HG03159 (cell line): ENCODE data around the gene IPO8.
"Not testable (repeated sequence)": the region's sequence is repeated elsewhere in the genome, so short reads cannot be mapped to it uniquely, and the experiment has no call there.

Experiments
- ATAC-seq: cut with Tn5 transposase; IDR thresholded peaks from one replicate; pipeline ENCODE4 v1.9.1; 2021; ENCODE audit warnings: mild to moderate bottlenecking, moderate library complexity; ENCODE audit not compliant: unreplicated experiment

Gene IPO8

GRCh38 chr12:30691122-30691879 is 4.4 kb downstream of the IPO8 start:
- no peak for ATAC-seq

DNA sequence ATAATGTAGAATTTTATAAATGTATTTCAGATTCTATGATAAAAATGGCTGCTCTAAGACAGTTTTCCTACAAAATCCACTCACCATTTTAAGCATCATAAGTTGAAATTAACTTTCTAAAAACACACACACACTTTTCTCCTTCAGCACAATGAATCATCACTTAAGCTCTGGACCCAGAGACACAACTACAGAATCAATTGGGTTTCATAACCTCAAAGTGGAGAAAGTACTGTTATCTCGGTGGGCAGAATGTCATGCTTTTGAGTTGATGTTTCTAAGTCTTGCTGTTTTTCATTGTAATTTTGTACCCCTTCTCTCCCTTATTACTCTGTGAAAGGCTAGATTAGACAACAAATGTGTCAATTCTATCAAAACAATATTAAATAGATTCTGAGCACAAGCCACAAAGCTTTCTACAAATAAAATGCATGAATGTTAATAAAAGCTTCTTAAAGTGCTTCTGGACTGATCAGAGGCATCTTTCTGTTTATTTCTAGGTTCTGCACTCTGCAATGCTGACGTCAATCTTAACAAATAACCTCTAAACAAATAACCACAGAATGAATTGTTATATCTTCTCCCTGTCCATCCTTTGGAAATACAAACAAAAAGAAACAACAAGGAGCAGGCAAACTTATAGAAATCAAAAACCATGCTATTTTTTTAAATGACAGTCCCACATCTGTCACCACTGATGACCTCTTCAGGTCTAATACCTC is 8.2 kb downstream of the IPO8 start:
- no peak for ATAC-seq

- ATAC-seq = no peak
Measured at GRCh38 chr12:30679241-30679640, 16.4 kb downstream of the IPO8 start.

DNA sequence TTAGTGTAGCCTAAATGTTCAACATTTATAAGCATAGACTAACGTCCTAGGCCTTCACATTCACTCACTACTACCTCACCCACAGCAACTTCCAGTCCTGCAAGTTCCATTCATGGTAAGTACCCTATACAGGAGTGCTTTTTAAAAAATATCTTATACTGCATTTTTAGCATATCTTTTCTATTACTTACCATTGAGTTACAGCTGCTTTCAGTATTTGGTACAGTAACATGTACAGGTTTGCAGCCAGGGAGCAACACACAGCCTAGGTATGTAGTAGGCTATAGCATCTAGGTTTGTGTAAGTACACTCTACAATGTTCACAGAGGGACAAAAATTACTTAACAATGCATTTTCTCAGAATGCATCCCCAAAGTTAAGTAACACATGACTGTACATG is 17.4 kb downstream of the IPO8 start:
- no peak for ATAC-seq

- ATAC-seq = no peak
Measured at GRCh38 chr12:30661210-30661609, 34.5 kb downstream of the IPO8 start.

- ATAC-seq = no peak
Measured at GRCh38 chr12:30652034-30652696, 43.5 kb downstream of the IPO8 start.

DNA sequence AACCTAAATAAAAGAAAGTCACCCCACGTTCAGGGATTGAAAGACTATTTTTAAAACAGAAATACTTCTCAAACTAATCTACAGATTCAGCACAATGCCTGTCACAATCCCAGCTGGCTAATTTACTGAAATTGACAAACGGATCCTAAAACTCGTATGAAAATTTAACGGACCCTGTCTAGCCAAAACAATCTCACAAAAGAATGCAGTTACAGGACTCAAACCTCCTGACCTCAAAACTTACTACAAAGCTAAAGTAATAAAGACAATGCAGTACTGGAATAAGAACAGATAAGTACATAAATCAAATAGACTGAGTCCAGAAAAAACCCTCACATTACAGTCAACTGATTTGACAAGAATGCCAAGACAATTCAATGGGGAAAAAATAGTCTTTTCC is 48.8 kb downstream of the IPO8 start:
- ATAC-seq = no peak

- ATAC-seq = no peak
Measured at GRCh38 chr12:30643366-30643765, 52.3 kb downstream of the IPO8 start.

- ATAC-seq = no peak
Measured at GRCh38 chr12:30640392-30640791, 55.3 kb downstream of the IPO8 start.

DNA sequence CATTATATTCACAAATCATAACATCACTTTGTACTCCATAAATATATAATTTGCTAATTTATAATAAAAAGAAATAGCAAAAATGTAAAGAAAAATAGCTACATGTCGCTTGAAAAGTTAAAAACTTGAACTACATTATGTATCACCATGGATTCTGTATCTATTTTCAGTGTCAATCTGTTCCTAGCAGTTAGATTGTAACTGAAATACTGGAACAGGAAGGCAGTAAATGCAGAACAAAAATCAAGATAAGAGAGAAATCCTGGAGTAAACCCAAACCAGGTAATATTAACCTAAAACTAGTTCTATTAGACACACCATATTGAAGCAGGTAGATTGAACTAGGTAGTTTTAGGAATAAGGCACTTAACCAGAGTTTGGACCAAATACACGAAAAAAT is 60.3 kb downstream of the IPO8 start:
- ATAC-seq = no peak

GRCh38 chr12:30631740-30632139 is 63.9 kb downstream of the IPO8 start:
- ATAC-seq = no peak

DNA sequence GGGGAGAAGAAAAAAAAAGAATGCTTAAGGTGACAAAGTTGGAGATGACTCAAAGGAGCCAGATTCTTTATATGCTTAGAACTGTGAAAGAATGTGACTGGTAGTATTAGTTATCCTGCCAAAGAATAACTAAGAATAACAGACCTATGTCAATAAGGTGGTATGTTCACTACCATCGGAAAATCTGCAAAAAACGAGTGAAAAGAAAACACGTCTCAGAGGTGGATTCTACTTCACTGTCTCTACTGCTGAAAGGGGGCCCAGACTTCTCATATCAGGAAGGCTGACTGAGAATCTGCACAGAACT is 64.7 kb downstream of the IPO8 start:
- no peak for ATAC-seq

DNA sequence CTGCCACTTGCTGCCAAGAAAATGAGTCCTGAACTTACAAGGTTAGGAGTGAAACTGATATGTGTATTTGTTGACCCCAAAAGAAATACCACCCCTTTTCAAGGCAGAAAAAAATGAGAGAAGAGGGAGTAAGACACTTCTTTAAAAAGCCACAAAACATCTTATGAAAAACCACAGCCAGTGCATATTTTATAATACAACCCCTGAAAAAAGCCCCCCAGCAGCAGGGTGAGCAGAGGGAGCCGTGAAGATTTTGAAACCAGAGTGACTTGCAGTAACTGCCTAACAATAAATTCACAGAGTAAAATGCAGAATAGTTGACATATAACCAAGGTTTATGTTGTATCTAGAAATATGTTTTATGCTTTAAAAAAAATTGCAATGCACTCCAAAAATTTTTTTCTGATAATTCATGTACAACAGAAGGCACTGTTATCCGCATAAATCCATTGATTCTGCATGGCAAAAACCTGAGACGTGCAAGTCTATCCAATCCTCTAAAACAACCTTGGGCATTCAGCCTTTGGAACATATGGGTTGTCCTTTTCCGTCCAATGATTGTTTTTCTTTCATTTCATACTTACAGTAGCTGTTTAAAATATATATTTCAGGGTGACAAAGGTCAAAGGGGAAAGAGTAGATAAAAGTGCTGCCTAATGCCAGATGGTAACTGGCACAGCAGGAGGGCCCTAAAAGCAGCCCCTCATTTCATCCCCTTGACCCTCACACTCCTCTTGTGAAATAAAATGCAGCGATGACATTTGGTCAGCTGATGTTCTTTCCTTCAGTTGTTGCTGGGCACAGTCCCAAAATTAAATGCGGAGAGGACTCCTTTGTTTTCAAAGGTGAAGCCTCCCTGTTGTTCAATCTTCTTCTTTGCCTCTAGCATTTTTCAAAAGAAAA is 65.3 kb downstream of the IPO8 start:
- no peak for ATAC-seq

DNA sequence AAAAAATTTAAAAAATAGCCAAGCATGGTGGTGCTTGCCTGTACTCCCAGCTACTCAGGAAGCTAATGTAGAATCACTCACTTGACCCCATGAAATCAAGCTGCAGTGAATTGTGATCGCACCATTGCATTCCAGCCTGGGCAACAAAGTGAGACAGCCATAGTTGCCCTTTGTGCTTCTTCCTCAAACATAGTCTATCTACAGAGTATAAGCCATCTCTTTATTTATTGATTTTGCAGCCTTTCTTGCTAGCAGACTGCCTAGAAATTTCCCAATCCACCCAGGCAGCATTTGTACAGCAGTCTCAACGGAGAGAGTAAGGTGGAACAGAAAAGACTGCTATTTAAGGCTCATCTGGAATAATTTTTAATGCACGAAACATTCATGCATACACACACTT is 68.8 kb downstream of the IPO8 start:
- ATAC-seq = no peak

GRCh38 chr12:30624009-30624408 is 71.7 kb downstream of the IPO8 start:
- ATAC-seq = no peak

GRCh38 chr12:30622509-30622908 is 73.2 kb downstream of the IPO8 start:
- peak; percentile 93 for ATAC-seq

DNA sequence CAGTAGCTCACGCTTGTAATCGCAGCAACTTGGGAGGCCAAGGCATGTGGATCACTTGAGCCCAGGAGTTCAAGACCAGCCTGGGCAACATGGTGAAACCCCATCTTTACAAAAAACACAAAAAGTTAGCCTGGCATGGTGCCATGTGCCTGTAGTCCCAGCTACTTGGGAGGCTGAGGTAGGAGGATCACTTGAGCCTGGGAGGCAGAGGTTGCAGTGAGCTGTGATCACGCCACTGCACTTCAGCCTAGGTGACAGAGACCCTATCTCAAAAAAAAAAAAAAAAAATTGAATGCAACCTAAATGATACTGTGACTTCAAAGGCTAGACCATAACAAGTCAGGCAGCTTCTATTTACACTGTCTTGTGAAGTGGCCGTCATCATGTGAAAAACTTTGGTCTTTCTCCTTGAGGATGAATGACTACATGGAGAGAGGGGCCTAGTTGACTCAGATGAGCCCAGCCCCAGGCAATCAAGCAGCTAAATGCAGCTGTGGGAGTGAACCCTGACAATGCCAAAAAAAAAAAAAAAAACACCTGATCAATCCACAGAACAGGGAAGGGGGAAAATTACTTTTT is 73.9 kb downstream of the IPO8 start:
- ATAC-seq = not testable (repeated sequence)

- ATAC-seq = no peak
Measured at GRCh38 chr12:30617346-30618016, 78.2 kb downstream of the IPO8 start.

DNA sequence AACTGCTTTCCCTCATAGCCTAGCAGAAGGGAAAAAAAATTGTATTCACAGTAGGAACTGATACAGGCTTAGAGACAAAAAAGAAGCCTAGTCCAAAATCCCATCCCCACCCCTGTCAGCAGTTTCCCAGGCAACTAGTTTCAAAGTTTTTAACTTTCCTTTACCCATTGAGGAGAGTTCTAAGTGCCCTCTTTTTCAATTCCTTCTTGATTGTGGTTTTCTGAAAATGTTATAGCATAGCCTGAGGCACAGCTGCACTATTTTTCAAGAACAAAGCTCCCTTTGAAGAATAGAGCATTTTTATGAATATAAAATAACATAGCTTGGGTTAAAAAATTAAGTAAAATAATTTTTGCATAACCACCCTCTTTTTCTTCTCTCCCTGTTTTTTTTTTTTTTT is 81.6 kb downstream of the IPO8 start:
- ATAC-seq = no peak

GRCh38 chr12:30613119-30613830 is 82.4 kb downstream of the IPO8 start:
- no peak for ATAC-seq
